ENCODE results near the gene UGT1A8.

DNA sequence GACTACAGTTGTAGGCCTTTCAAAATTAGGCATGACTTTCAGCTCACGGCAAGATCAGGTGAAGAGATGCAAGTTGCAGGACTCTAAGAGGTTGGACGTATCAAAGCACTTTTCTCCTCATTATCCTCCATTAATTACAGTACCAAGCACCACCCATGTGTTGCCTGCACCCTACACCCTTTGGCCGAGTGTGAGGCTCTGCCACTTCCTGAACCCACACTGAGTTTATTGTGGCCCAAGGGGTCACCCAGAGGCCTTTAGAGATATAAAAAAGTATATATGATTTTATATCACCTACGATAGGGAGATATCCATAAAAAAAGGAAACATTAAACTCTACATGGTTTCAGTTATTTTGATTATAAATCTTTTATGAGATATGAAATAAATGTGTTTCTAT lies 2.8 kb downstream of the UGT1A8 start:
- TF ChIP-seq, protein P1, sequence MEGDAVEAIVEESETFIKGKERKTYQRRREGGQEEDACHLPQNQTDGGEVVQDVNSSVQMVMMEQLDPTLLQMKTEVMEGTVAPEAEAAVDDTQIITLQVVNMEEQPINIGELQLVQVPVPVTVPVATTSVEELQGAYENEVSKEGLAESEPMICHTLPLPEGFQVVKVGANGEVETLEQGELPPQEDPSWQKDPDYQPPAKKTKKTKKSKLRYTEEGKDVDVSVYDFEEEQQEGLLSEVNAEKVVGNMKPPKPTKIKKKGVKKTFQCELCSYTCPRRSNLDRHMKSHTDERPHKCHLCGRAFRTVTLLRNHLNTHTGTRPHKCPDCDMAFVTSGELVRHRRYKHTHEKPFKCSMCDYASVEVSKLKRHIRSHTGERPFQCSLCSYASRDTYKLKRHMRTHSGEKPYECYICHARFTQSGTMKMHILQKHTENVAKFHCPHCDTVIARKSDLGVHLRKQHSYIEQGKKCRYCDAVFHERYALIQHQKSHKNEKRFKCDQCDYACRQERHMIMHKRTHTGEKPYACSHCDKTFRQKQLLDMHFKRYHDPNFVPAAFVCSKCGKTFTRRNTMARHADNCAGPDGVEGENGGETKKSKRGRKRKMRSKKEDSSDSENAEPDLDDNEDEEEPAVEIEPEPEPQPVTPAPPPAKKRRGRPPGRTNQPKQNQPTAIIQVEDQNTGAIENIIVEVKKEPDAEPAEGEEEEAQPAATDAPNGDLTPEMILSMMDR (IDR thresholded peaks at IDR 0.05; ENCODE audit: low read depth, low read length) = no peak
- TF ChIP-seq EZH2phosphoT487 (IDR thresholded peaks at IDR 0.05; ENCODE audit: low read depth) = no peak

Measured in OCI-LY3 (cell line).